HepG2 (cell line): ENCODE measurements around the gene HSPA14.

Source experiments
- EZH2 ChIP-seq: conservative IDR thresholded peaks from 2 replicates; pipeline ENCODE4 v1.6.1; 2012; ENCODE audit warnings: mild to moderate bottlenecking, low read depth, low read length, moderate library complexity
- KDM5A ChIP-seq: fragments of 200-600 bp; sonication (generic); IDR thresholded peaks from 2 replicates; pipeline ENCODE4 v1.7.0; 2018; ENCODE audit warnings: antibody characterized with exemption, mild to moderate bottlenecking, low read length, borderline replicate concordance
- MAFG ChIP-seq: sonication (generic); formaldehyde crosslinking; IDR thresholded peaks from 2 replicates; pipeline ENCODE4 v1.5.1; 2020; ENCODE audit warnings: mild to moderate bottlenecking, missing genetic modification reagents
- PAX8 ChIP-seq: sonication (generic); formaldehyde crosslinking; IDR thresholded peaks from 2 replicates; pipeline ENCODE4 v1.8.0; 2022; ENCODE audit warnings: mild to moderate bottlenecking, missing genetic modification reagents, borderline replicate concordance
- POLR2A ChIP-seq, 2 experiments: IDR thresholded peaks; 2 replicates each; pipeline ENCODE4 v1.6.1; 2011; ENCODE audit warnings: low read depth in 2 of 2, low read length in 2 of 2, mild to moderate bottlenecking in 1 of 2, moderate library complexity in 1 of 2; ENCODE audit not compliant: insufficient read depth in 1 of 2
- SETDB1 ChIP-seq: sonication (generic); formaldehyde crosslinking; IDR thresholded peaks from 2 replicates; pipeline ENCODE4 v1.5.1; 2020; ENCODE audit warnings: missing genetic modification reagents, mild to moderate bottlenecking, borderline replicate concordance
- SIN3B ChIP-seq: fragments of 150-350 bp; IDR thresholded peaks from 2 replicates; pipeline ENCODE4 v1.6.1; 2014; ENCODE audit warnings: low read length
- TBP ChIP-seq: sonication (generic); formaldehyde crosslinking; IDR thresholded peaks from 2 replicates; pipeline ENCODE4 v1.5.0; 2020; ENCODE audit warnings: missing genetic modification reagents
- YY1 ChIP-seq: IDR thresholded peaks from 2 replicates; pipeline ENCODE4 v1.6.1; 2011; ENCODE audit warnings: low read length, low read depth, moderate library complexity, mild to moderate bottlenecking; ENCODE audit not compliant: insufficient read depth, insufficient replicate concordance
- ZNF207 ChIP-seq: fragments of 450-650 bp; IDR thresholded peaks from 2 replicates; pipeline ENCODE4 v1.6.1; 2016; ENCODE audit warnings: antibody characterized with exemption, borderline replicate concordance
- ZNF766 ChIP-seq: sonication (generic); formaldehyde crosslinking; IDR thresholded peaks from 2 replicates; pipeline ENCODE4 v1.5.0; 2020; ENCODE audit warnings: missing genetic modification reagents, borderline replicate concordance
- TF ChIP-seq, protein P1 (sequence below): sonication (generic); formaldehyde crosslinking; IDR thresholded peaks from 2 replicates; pipeline ENCODE4 v1.4.0; 2020; ENCODE audit warnings: mild to moderate bottlenecking, missing genetic modification reagents
- TF ChIP-seq, protein P2 (sequence below): sonication (generic); formaldehyde crosslinking; IDR thresholded peaks from 2 replicates; pipeline ENCODE4 v1.5.0; 2020; ENCODE audit warnings: mild to moderate bottlenecking, missing genetic modification reagents, moderate library complexity

DNA sequence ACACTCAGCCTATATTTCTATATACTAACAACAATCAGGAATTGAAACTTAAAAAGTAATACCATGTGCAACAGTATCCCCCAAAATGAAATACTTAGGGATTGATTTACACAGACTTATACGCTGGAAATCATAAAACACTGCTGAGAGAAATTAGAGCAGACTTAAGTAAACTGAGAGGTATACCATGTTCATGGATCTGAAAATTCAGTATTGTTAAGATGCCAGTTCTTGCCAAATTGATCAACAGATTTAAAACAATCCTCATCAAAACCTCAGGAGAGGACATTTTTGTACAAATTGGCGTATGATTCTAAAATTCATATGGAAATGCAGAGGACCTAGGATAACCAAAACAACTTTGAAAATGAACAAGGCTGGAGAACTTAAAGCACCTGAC lies 78.5 kb downstream of the HSPA14 start:
- TF ChIP-seq TBP (CRISPR knock-in tag) (no peak), ZNF766 (CRISPR knock-in tag) (no peak), POLR2A (IDR thresholded peaks at IDR 0.05; ENCODE audit: insufficient read depth in 1 of 2, low read depth in 2 of 2, low read length in 2 of 2) (no peak), KDM5A (no peak), EZH2 (no peak), SIN3B (no peak), SETDB1 (CRISPR knock-in tag) (no peak), YY1 (no peak), MAFG (no peak), ZNF207 (no peak), PAX8 (CRISPR knock-in tag) (no peak)
- TF ChIP-seq, protein P1, sequence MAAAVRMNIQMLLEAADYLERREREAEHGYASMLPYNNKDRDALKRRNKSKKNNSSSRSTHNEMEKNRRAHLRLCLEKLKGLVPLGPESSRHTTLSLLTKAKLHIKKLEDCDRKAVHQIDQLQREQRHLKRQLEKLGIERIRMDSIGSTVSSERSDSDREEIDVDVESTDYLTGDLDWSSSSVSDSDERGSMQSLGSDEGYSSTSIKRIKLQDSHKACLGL, result no peak
- TF ChIP-seq, protein P2, sequence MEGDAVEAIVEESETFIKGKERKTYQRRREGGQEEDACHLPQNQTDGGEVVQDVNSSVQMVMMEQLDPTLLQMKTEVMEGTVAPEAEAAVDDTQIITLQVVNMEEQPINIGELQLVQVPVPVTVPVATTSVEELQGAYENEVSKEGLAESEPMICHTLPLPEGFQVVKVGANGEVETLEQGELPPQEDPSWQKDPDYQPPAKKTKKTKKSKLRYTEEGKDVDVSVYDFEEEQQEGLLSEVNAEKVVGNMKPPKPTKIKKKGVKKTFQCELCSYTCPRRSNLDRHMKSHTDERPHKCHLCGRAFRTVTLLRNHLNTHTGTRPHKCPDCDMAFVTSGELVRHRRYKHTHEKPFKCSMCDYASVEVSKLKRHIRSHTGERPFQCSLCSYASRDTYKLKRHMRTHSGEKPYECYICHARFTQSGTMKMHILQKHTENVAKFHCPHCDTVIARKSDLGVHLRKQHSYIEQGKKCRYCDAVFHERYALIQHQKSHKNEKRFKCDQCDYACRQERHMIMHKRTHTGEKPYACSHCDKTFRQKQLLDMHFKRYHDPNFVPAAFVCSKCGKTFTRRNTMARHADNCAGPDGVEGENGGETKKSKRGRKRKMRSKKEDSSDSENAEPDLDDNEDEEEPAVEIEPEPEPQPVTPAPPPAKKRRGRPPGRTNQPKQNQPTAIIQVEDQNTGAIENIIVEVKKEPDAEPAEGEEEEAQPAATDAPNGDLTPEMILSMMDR, result no peak
